GM06990 (cell line): Measurements from ENCODE around the gene EPN1.

ENCODE experiments used
- DNase-seq: peaks from one replicate; pipeline ENCODE4 v3.0.0-alpha.2; 2011; ENCODE audit not compliant: insufficient read length; ENCODE audit errors: extremely low read depth
- H3K27me3 ChIP-seq: replicated peaks from 2 replicates; pipeline ENCODE4 v1.6.0; 2011; ENCODE audit warnings: low read length; ENCODE audit not compliant: control insufficient read depth, insufficient read depth
- H3K36me3 ChIP-seq: 2 replicates; pipeline ENCODE4 v1.5.1; 2011; ENCODE audit warnings: low read length; ENCODE audit not compliant: control insufficient read depth, insufficient read depth
- H3K4me3 ChIP-seq: replicated peaks from 2 replicates; pipeline ENCODE4 v1.5.1; 2011; ENCODE audit warnings: low read depth, mild to moderate bottlenecking, control low read depth, low read length
- CTCF ChIP-seq: IDR thresholded peaks from 2 replicates; pipeline ENCODE4 v1.5.1; 2011; ENCODE audit warnings: low read length, control low read depth, mild to moderate bottlenecking, inconsistent platforms; ENCODE audit not compliant: insufficient read depth, poor library complexity, severe bottlenecking

The EPN1 gene

GRCh38 chr19:55640577-55641425, 34.2 kb upstream of the EPN1 start, which contains the start of gene ZNF580:
Gene ZNF580, plus strand, starts transcription at chr19:55641002. Its CDS starts 1,507 bp downstream, at chr19:55642509.
- no peak for TF ChIP-seq CTCF
- peak within 1 kb of the TSS; percentile 90 for H3K4me3 ChIP-seq
- H3K27me3 ChIP-seq, result no peaks in the 10 kb centered on the region
- DNase-seq, result peak; percentile 86
- H3K36me3 ChIP-seq, result peaks cover 11% of the 10 kb centered on the region

DNA sequence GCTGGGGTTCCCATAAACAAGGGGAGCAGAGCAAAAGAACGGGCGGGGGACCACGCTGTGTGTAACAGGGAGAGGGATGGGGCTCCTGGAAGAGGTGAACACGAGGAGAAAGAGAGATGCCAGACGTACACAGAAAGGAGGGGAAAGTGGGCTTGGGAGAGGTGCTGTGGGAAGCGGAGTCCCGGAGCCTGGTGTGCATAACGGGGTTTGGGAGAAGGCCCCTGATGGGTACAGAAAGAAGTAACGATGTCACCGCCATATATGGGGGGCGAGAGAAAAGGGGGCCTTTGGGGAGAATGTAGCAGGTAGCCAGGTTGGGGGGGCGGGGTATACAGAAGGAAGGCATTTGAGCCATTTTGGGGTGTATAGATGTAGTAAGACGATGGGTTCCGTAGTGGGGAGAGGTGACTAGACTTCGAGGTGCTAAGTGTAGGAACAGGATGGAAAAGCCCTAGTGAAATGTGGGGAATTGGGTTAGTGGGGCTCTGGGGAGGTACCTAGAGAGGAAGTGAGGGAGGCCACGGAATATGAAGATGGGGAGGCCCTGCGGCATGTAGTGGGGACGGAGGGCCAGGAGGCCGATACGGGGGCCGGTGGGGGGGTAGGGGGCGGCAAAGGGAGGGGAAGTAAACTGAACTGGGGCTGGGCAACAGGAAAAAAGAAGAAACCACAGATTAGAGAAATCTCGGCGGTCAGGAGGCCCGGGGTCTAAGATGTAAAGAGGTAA, 33.4 kb upstream of the EPN1 start:
- no peak for TF ChIP-seq CTCF
- no peaks in the 10 kb centered on the region for H3K27me3 ChIP-seq
- peak overlapping the region; percentile 90 for H3K4me3 ChIP-seq
- DNase-seq, result no peak
- peaks cover 11% of the 10 kb centered on the region for H3K36me3 ChIP-seq

GRCh38 chr19:55642153-55643002, 32.6 kb upstream of the EPN1 start:
- Histone ChIP-seq H3K27me3 (no peaks in the 10 kb centered on the region), H3K4me3 (peak overlapping the region; percentile 90), H3K36me3 (peaks cover 11% of the 10 kb centered on the region)
- DNase-seq, result peak; percentile 79
- no peak for TF ChIP-seq CTCF

DNA sequence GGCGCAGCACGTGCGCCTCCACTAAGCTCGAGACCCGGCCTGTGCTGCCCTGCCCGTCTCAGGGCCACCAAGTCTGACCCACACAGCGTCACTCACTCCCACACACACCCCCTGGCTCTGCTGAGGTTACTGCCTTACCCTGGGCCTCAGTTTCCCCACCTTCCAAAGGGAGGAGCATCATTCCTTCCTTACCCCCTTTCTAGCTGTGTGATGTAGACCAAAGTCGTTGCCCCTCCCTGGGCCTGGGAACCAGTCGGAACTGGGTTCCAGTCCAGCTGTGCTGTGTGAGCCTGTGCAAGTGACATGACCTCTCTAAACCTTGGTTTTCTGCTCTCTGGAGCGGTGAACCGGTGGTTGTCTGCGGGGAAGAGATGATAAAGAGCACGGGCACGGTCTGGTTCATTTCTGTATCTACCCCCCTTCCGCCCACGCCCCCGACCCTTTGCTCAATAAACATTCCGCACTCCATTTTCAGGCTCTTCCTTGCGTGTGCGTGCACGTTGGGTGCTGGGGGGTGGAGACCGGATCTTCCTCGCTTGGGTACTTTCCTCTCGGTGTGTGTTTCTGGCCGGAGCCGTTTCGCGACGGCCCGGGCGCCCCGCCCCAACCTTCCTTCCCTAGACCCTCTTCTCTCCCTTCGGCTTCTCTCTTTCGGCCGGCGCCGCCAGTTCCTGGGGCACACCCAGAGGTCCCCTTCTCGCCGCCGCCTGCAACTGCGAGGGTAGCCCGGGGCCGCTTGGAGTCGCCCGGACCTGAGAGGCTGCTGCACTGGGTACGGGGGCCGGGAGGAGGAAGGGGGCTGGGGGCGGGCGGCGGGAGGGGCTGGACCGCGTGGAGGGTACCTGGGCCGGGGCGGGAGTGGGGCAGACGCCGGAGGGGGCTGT, 31.8 kb upstream of the EPN1 start, which contains the start of gene ZNF581:
TSS of gene ZNF581 (plus strand) at position 647 of the 884 bp plus-strand sequence. CDS start 923 bp downstream, outside the sequence.
- Histone ChIP-seq H3K27me3 (no peaks in the 10 kb centered on the region), H3K4me3 (peak within 1 kb of the TSS; percentile 90), H3K36me3 (peaks cover 11% of the 10 kb centered on the region)
- peak; percentile 91 for DNase-seq
- no peak for TF ChIP-seq CTCF

- peak overlapping the region; percentile 90 for H3K4me3 ChIP-seq
- peaks cover 11% of the 10 kb centered on the region for H3K36me3 ChIP-seq
- DNase-seq, result no peak
- no peak for TF ChIP-seq CTCF
- H3K27me3 ChIP-seq, result no peaks in the 10 kb centered on the region
These were observed 31.2 kb upstream of the EPN1 start for GRCh38 chr19:55643887-55644176.
